CD4-positive, alpha-beta T cell treated with Interleukin-6 at 100 ng/mL for 8 hours (primary cell): Measurements from ENCODE around the gene BICD1.
A peak's percentile ranks its signal among the peaks of the same experiment; 100 is the strongest.

ENCODE experiments used
- DNase-seq: peaks from one replicate; pipeline ENCODE4 v3.0.0-alpha.2; 2020; ENCODE audit warnings: mixed read lengths, low spot score

BICD1 gene

GRCh38 chr12:32281098-32281497, 174.5 kb downstream of the BICD1 start:
- DNase-seq = no peak

DNA sequence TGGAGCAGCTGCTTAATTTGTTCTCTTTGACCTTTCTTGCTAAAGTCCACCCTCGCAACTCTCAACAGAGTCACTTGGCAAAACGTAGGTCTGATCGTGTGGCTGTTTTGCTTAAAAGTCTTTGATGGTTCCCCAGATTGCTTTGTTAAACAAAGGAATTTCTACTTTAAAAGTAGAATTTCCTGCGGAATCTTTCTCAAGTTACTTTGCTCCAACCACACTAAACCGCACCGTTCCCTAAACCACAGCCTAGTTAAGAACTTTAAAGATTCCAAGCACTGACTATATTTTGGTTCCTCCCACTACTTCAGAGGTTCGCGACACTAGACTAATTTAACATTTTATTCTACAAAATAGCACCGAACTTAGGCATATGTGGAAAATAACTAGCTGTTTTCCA, 177.9 kb downstream of the BICD1 start:
- DNase-seq = no peak

DNA sequence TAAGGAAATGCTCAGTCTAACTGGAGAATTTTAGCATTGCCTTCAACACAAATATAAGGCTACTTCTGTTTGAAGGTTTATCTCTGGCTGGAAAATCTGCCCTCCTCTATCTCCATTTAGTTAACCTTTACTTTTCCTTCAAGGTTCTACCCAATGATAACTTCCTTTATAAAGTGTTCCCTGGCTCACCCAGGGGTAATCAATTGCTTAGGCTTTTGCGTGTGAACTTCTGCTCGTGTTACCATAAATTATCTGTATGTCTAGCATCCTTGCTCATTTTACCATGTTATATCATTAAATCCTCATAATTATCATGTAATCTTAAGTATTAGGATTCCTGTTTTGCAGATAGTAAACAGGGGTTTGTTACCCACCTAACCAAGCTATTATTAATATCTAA, 178.4 kb downstream of the BICD1 start:
- DNase-seq = no peak

- no peak for DNase-seq
Observed at GRCh38 chr12:32285489-32285888, 178.8 kb downstream of the BICD1 start.

- DNase-seq = no peak
Observed at GRCh38 chr12:32290411-32290810, 183.8 kb downstream of the BICD1 start.

GRCh38 chr12:32292151-32292550, 185.5 kb downstream of the BICD1 start:
- DNase-seq = no peak

- DNase-seq = no peak
Observed at GRCh38 chr12:32293808-32294419, 187.3 kb downstream of the BICD1 start.

DNA sequence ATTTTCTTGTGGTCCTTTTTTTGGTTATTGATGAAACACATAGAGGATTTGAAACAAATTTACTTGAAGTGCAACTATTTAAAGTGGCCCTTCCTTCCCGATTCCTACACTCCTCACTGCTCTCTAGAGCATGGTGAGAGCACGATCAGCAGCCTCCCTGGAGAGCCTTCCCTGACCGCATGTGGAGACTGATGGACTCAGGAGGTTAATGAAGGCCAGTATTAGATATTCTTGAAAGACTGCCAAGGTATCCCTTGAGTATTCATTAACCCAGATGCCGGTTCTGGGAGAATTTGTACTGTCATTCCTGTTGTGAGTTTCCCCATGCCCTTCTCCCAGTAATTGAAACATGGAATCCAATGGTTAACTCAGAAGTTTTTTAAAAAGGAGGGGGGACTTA, 189.9 kb downstream of the BICD1 start:
- DNase-seq = no peak

DNA sequence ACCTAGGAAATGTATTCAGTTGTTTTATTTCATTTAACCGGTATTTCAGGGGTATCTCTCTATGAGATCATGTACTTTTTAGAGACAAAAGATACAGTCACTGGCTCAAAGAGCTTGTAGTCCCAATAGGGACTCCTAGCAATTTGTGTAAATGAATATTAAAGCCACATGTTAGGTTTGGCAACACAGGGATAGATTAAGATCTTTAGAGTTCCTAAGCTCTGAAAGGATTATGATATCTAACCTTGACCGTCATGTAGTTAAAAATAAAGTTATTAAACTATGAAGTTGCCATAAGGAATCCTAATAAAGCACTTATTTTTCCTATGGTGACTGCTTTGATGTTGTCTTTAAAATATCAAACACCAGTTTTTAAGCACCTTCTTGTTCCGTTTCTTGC, 192.3 kb downstream of the BICD1 start:
- DNase-seq = no peak

- DNase-seq = no peak
Observed at GRCh38 chr12:32301216-32301615, 194.6 kb downstream of the BICD1 start.

DNA sequence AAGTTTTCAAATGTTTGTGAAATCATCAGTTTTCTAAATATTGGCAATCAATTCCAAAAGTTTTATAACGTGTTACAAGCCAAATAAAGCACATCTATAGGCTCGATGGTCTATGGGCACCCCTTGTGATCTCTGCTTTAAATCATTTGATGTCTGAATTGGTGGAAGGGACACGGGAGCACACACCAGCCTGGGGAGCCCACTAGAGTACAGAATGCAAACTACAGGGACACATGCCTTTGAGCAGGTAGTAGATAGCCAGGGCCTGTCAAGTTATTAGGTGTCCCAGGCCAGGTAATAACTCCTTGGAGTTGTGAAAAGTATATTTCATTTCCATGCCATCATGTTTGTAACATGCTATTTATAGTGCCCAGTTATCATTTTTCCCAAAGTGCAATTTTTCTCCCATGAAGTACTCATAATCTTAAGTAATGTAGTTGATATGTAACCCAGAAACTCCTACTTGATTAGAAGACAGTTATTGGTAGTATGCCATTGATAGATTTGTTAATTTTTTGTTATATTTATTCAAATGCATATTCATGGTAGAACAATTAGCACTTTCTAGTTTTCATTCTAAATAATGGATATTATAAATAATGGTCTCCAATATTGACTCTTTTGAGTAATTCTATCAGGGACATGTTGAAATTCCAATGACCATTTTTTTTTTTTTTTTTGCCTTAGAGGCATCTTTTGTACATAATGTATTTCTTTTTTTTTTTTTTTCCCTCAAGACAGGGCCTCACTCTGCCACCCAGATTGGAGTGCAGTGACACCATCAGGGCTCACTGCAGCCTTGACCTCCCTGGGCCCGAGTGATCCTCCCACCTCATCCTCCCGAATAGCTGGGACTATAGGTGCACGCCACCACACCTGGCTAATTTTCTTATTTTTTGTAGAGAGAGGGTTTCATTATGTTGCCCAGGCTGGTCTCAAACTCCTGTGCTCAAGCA, 195.8 kb downstream of the BICD1 start:
- DNase-seq = no peak

- DNase-seq = no peak
Observed at GRCh38 chr12:32303174-32303549, 196.5 kb downstream of the BICD1 start.

- DNase-seq = peak; percentile 8
Observed at GRCh38 chr12:32305163-32305562, 198.5 kb downstream of the BICD1 start.

DNA sequence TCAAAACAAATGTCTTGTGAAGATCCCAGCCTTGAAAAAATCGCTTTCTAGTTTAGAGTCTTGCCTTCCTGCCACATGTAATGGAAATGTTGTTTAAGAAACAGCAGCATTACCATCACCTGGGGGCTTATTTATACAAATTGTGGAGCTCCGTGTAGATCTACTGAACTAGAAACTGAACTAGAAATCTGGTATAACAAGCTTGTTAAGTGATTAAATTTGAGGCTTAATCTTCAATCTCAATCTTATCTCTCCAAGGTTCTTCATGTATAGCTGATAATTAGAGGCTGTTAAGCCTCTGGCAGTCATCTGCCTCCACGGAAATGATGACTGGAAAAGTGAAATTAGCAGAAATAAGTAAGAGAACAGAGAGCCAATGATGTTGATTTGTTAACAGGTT, 200.7 kb downstream of the BICD1 start:
- no peak for DNase-seq

DNA sequence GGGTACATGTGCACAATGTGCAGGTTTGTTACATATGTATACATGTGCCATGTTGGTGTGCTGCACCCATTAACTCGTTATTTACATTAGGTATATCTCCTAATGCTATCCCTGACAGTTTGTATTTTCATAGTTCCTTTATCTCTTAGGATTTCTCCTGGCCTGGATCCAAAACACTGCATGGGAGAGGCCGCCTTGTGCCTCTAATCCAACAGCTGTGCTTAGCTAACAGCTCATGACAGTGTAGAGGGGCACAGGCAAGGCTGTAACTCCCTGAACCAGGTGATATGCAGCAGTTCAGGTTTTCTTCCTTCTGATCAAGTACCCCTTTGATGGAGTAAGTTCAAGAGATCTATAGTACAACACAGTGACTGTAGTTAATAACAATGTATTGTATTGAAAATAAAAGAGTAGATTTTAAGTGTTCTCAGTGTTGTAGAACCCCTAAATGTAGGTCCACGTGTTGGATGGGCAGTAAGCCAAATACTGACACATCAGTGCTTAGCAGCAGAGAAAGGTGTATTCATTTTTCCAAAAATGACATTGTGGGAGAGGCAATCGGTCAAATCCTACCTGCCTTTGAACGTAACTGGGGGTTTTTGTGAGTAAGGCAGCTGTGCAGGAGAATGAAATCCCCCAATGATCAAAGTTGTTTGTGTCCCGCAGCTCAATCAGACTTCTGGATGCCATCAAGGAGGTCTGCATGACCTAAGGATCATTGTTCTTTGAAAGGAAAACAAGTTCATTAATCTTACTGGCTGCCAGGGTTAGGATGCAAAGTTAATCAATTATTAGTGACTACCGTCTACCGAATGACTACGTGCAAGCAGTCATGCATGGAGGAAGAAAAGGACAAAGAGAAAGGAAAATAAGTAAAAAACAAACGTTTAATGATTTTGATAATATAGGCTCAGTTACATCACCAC, 203.4 kb downstream of the BICD1 start:
- DNase-seq = no peak

GRCh38 chr12:32312049-32312670, 205.5 kb downstream of the BICD1 start:
- DNase-seq = peak; percentile 51

GRCh38 chr12:32322354-32322753, 215.7 kb downstream of the BICD1 start:
- no peak for DNase-seq

GRCh38 chr12:32331133-32331532, 224.5 kb downstream of the BICD1 start:
- no peak for DNase-seq

DNA sequence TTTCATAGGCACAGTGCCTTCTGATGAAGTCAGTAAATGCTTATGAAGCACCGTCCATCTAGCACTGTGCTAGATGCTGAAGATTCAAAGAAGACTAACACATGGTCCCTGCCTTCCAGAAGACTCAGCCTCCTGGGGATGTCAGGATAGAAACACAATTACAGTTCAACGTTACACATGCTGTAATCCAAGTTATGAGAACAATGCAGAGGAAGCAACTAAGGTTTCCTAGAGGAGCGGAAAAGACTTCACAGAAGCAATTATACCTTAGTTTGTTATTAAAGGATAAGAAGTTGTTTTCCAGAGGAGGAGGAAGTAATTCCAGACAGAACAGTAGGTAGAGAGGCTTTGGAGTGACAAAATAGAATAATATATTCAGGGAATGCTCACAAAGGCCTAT, 225.8 kb downstream of the BICD1 start:
- DNase-seq = no peak

- no peak for DNase-seq
Observed at GRCh38 chr12:32334371-32334777, 227.7 kb downstream of the BICD1 start.

GRCh38 chr12:32336261-32336660, 229.6 kb downstream of the BICD1 start:
- DNase-seq = no peak

DNA sequence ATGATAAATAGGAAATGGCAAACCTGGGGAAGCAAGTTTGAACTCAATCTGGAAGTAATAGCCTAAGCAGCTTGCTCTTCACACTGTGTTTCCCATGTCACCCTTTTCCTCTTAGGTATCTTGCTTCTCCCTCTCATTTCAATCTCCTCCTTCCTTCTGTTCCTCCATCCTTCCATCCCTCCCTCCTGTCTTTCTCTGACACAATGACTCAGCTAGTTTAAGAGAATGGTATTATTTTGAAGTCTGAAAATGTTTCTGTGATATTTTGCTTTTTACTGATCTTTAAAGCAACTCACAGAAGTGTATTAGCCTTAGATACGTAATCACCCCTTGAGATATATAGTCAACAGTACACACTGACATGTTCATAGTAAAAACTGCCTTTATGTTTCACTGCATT, 236.8 kb downstream of the BICD1 start:
- no peak for DNase-seq
